HL-60 (cell line): ENCODE measurements around the gene TMED10.

Experiments used
- POLR2AphosphoS5 ChIP-seq: IDR thresholded peaks from 2 replicates; pipeline ENCODE4 v1.6.1; 2012; ENCODE audit warnings: low read depth
- TF ChIP-seq, protein P1 (sequence below): IDR thresholded peaks from one replicate; pipeline ENCODE4 v1.5.1; 2011; ENCODE audit warnings: low read length, control low read depth, inconsistent platforms; ENCODE audit not compliant: insufficient read depth

DNA sequence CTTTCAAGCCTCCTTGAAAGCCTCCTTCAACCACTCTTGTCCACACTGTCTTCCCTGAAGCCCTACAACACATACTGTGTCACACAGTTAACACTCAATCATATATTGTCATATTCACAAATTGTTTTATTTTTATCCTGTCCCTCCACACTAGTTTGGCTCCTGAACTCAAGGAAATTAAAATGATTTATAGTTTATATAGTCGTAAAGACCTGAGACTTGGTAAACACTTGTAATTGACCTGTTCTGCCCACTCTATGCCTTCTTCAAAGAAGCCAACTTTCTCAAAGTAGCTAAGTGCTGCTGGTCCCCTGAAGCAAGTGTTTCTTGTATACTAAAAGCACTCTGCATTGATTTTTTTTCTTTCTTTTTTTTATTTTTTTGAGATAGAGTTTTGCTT lies 33.9 kb downstream of the TMED10 start:
- TF ChIP-seq, protein P1, sequence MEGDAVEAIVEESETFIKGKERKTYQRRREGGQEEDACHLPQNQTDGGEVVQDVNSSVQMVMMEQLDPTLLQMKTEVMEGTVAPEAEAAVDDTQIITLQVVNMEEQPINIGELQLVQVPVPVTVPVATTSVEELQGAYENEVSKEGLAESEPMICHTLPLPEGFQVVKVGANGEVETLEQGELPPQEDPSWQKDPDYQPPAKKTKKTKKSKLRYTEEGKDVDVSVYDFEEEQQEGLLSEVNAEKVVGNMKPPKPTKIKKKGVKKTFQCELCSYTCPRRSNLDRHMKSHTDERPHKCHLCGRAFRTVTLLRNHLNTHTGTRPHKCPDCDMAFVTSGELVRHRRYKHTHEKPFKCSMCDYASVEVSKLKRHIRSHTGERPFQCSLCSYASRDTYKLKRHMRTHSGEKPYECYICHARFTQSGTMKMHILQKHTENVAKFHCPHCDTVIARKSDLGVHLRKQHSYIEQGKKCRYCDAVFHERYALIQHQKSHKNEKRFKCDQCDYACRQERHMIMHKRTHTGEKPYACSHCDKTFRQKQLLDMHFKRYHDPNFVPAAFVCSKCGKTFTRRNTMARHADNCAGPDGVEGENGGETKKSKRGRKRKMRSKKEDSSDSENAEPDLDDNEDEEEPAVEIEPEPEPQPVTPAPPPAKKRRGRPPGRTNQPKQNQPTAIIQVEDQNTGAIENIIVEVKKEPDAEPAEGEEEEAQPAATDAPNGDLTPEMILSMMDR, result no peak
- TF ChIP-seq POLR2AphosphoS5, result no peak
